OCI-LY3 (cell line): ENCODE data around the gene ACOXL.

ENCODE experiments used
- H2AFZ ChIP-seq: fragments of 200-600, 300-600 bp; shearing (Covaris generic); 2 replicates; pipeline ENCODE4 v1.6.0; 2014; ENCODE audit warnings: antibody characterized with exemption, low read depth, low read length
- H3K27ac ChIP-seq: fragments of 200-600, 300-600 bp; sonication (generic); 2 replicates; pipeline ENCODE4 v1.5.1; 2014; ENCODE audit warnings: mild to moderate bottlenecking, low read length, moderate library complexity, mixed read lengths
- H3K27me3 ChIP-seq: fragments of 200-600, 300-600 bp; sonication (generic); 2 replicates; pipeline ENCODE4 v1.6.1; 2014; ENCODE audit warnings: low read depth, low read length, mixed read lengths
- H3K36me3 ChIP-seq: fragments of 200-600, 300-600 bp; sonication (generic); replicated peaks from 2 replicates; pipeline ENCODE3; 2014; ENCODE audit warnings: low read depth, low read length, mixed read lengths
- H3K4me1 ChIP-seq: fragments of 300-600, 200-600 bp; sonication (generic); 2 replicates; pipeline ENCODE4 v1.6.1; 2014; ENCODE audit warnings: low read length, mixed read lengths
- H3K4me2 ChIP-seq: fragments of 200-600, 300-600 bp; sonication (generic); 2 replicates; pipeline ENCODE4 v1.6.1; 2014; ENCODE audit warnings: low read length, mixed read lengths
- H3K4me3 ChIP-seq: fragments of 300-600, 200-600 bp; sonication (generic); 2 replicates; pipeline ENCODE4 v1.5.1; 2014; ENCODE audit warnings: antibody characterized with exemption, mild to moderate bottlenecking, low read length, moderate library complexity
- H3K79me2 ChIP-seq: fragments of 300-600, 200-600 bp; shearing (Covaris generic); 2 replicates; pipeline ENCODE4 v1.6.1; 2014; ENCODE audit warnings: mild to moderate bottlenecking, low read length, mixed read lengths
- H3K9ac ChIP-seq: fragments of 300-600, 200-600 bp; shearing (Covaris generic); 2 replicates; pipeline ENCODE4 v1.6.0; 2014; ENCODE audit warnings: mild to moderate bottlenecking, low read length, moderate library complexity
- H3K9me3 ChIP-seq: fragments of 200-600, 300-600 bp; shearing (Covaris generic); 2 replicates; pipeline ENCODE4 v1.6.1; 2014; ENCODE audit warnings: low read length, mixed read lengths; ENCODE audit not compliant: insufficient read depth
- H4K20me1 ChIP-seq: fragments of 200-600, 300-600 bp; sonication (generic); 2 replicates; pipeline ENCODE4 v1.6.1; 2016; ENCODE audit warnings: low read length, mixed read lengths; ENCODE audit not compliant: insufficient read depth
- EZH2phosphoT487 ChIP-seq: fragments of 200-600 bp; shearing (Covaris generic); IDR thresholded peaks from 2 replicates; pipeline ENCODE4 v1.6.1; 2018; ENCODE audit warnings: antibody characterized with exemption, mixed run types, low read depth
- TF ChIP-seq, protein P1 (sequence below): fragments of 200-600, 300-600 bp; sonication (generic); IDR thresholded peaks from 2 replicates; pipeline ENCODE4 v1.5.1; 2014; ENCODE audit warnings: antibody characterized with exemption, low read length, low read depth

ACOXL gene

DNA sequence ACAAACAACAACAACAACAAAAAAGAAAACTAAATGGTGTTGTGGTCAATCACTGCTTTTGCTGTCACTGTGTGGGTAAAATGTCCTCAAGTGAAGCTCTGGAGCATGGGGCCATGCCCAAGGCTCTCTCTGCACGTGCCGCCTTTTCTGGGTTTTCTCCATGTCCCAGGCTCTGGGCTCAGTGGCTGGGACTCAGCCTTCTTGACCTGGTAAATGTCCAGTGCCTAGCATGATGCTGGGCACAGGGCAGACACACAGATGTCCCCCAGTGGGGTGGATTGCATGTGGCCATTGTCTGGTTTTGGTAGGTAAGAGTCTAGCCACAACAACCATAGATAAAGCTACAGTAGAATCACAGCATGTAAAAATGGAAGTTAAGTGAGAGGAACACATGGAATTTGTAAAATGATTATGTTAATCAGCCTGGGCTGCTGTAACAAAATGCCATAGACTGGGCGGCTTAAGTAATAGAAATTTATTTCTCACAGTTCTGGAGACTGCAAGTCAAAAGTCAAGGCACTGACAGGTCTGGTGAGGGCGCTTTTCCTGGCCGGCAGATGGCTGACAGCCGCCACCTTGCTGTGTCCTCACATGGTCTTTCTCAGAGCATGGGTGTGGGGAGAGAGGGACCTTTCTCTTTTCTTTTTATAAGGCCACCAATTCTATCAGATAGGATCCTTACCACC, 174.4 kb downstream of the ACOXL start:
- Histone ChIP-seq H2AFZ (no peak overlapping the region), H3K4me1 (peaks cover 9% of the 10 kb centered on the region), H3K9me3 (0 out of 2 replicates have a peak, but pooled peaks cover 6% of the 10 kb centered on the region), H3K79me2 (no peaks in the 10 kb centered on the region), H4K20me1 (no peaks in the 10 kb centered on the region), H3K36me3 (no peaks in the 10 kb centered on the region), H3K4me3 (no peak overlapping the region), H3K27me3 (peaks cover 42% of the 10 kb centered on the region), H3K4me2 (no peak overlapping the region), H3K27ac (no peak overlapping the region), H3K9ac (no peak overlapping the region)
- TF ChIP-seq, protein P1, sequence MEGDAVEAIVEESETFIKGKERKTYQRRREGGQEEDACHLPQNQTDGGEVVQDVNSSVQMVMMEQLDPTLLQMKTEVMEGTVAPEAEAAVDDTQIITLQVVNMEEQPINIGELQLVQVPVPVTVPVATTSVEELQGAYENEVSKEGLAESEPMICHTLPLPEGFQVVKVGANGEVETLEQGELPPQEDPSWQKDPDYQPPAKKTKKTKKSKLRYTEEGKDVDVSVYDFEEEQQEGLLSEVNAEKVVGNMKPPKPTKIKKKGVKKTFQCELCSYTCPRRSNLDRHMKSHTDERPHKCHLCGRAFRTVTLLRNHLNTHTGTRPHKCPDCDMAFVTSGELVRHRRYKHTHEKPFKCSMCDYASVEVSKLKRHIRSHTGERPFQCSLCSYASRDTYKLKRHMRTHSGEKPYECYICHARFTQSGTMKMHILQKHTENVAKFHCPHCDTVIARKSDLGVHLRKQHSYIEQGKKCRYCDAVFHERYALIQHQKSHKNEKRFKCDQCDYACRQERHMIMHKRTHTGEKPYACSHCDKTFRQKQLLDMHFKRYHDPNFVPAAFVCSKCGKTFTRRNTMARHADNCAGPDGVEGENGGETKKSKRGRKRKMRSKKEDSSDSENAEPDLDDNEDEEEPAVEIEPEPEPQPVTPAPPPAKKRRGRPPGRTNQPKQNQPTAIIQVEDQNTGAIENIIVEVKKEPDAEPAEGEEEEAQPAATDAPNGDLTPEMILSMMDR, result no peak
- no peak for TF ChIP-seq EZH2phosphoT487

DNA sequence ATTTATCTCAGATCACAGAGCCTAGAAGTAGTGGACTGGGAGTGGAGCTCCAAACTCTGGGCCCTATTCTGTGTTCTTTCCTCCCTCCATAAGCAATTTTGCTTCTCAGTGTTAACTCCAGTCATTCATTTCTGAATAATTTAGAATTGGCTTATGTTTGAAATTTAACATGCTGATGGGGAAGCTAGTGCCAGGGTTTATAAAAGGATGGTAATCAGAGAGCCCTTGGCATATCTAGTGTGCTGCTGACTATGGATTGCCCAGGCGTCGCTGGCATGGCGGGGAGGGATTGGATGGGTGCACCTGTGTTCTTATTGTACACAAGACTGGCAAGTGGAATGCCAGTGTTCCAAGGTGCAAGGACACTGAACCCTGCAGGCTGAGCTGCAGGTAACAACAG, 177.1 kb downstream of the ACOXL start:
- Histone ChIP-seq H3K4me3 (no peak overlapping the region), H2AFZ (no peak overlapping the region), H3K27me3 (peaks cover 67% of the 10 kb centered on the region), H4K20me1 (no peaks in the 10 kb centered on the region), H3K79me2 (no peaks in the 10 kb centered on the region), H3K36me3 (no peaks in the 10 kb centered on the region), H3K9me3 (0 out of 2 replicates have a peak, but pooled peaks cover 6% of the 10 kb centered on the region), H3K9ac (no peak overlapping the region), H3K27ac (no peak overlapping the region), H3K4me2 (no peak overlapping the region), H3K4me1 (peaks cover 9% of the 10 kb centered on the region)
- TF ChIP-seq, protein P1, result no peak
- no peak for TF ChIP-seq EZH2phosphoT487

GRCh38 chr2:110910423-110910822, 178.1 kb downstream of the ACOXL start:
- Histone ChIP-seq H4K20me1 (no peaks in the 10 kb centered on the region), H3K4me2 (no peak overlapping the region), H3K9ac (no peak overlapping the region), H3K36me3 (no peaks in the 10 kb centered on the region), H3K27me3 (peaks cover 66% of the 10 kb centered on the region), H2AFZ (no peak overlapping the region), H3K9me3 (0 out of 2 replicates have a peak, but pooled peaks cover 6% of the 10 kb centered on the region), H3K79me2 (no peaks in the 10 kb centered on the region), H3K27ac (no peak overlapping the region), H3K4me3 (no peak overlapping the region), H3K4me1 (peaks cover 9% of the 10 kb centered on the region)
- TF ChIP-seq, protein P1, result no peak
- TF ChIP-seq EZH2phosphoT487, result no peak

DNA sequence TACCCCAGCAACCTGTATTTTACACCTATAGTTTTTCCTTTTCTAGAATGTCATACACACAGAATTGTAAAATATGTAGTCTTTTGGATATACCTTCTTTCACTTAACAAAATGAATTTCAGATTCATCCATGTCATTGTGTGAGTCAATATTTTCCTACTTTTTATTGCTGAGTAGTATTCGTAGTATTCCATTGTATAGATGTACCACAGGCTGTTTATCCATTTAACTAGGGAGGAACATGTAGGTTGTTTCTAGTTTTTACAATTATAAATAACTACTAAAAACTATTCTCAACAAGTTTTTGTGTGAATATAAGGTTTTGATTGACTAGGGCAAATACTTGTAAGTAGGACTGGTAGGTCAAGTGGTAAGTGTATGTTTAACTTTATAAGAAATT, 187.4 kb downstream of the ACOXL start:
- peaks cover 20% of the 10 kb centered on the region for H3K27me3 ChIP-seq

More for the DNA sequence above, 187.4 kb downstream of the ACOXL start:
- H2AFZ ChIP-seq, result no peak overlapping the region
- H4K20me1 ChIP-seq, result no peaks in the 10 kb centered on the region
- no peaks in the 10 kb centered on the region for H3K36me3 ChIP-seq
- H3K4me2 ChIP-seq, result no peak overlapping the region
- no peaks in the 10 kb centered on the region for H3K9me3 ChIP-seq
- no peak overlapping the region for H3K27ac ChIP-seq
- no peak overlapping the region for H3K9ac ChIP-seq
- TF ChIP-seq EZH2phosphoT487, result no peak
- TF ChIP-seq, protein P1, result no peak
- no peaks in the 10 kb centered on the region for H3K4me1 ChIP-seq
- H3K4me3 ChIP-seq, result no peak overlapping the region
- no peaks in the 10 kb centered on the region for H3K79me2 ChIP-seq
